GM21381 (cell line): ENCODE results near the gene ZDHHC11B.
"Not testable (repeated sequence)": the region's sequence is repeated elsewhere in the genome, so short reads cannot be mapped to it uniquely, and the experiment has no call there.

Experiments used
- ATAC-seq: cut with Tn5 transposase; IDR thresholded peaks from one replicate; pipeline ENCODE4 v1.9.1; 2021; ENCODE audit warnings: mild to moderate bottlenecking, moderate library complexity; ENCODE audit not compliant: unreplicated experiment

Gene ZDHHC11B

DNA sequence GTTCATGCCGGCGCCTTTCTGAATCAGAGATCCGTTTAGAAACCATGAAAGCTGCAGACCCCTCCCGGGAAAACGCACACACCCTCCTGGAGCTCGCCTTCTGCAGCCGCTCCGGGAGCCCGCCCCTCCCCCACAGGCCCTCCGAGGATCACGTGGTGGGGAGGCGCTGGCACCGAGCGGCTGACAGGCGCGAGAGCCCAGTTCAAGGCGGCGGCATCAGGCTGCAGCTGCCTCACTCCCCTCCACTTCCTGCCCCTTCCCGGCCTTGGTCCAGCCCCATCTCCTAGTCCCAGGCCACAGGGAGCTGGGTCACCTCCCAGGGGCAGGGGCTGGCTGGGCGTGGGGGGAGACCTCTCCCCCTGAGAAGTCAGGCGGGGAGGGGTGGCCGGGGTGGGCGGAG, 93.5 kb downstream of the ZDHHC11B start:
- not testable (repeated sequence) for ATAC-seq

DNA sequence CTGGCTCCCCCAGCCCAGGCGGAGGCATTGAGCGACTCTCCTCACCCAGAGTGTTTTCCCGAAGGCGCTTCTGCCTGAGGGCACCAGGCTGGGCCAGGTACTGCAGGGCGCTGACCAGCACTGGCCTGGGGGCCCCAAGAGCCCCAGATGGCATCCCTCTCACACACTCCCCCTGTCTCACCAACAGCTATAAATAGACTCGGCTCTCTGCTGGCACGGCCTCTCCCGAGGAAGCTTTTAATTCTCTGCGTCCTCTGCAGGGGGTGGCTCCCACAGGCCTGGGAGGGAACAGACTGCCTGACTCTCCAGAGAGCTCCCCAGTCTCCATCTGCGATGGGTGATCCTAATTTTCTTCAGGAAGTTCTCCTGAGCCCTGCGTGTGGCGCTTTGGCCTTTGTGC, 94.2 kb downstream of the ZDHHC11B start:
- ATAC-seq: not testable (repeated sequence)

DNA sequence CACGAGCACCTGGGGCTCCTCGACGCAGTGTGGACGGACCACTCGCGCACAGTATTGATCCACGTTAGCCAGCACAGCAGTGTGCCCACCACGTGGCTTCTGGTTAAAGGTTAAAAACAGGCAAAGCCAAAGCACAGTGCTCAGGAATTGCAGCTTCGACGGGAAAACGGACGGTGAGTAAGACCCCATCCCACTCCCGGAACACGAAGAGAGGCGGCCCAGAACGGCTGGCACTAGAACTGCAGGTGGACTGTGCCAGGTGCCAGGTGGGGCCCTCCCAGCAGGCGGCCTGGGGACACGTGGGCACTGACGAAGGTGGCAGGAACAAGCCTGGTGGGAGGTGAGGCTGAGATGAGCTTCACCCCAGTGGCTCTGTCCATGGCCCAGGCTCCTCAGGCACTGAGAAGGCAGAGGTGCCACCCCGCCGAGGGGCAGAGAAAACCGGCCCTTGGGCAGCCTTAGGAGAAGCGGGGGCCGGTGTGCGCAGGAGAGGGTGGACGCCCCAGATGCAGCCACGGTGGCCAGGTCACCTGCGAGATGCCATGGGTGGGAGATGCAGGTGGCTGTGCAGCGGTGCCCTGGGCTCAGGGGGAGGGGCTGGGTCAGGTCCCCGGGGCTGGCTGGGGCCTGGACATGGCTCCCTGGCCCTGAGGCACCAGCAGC, 96.0 kb downstream of the ZDHHC11B start:
- not testable (repeated sequence) for ATAC-seq

DNA sequence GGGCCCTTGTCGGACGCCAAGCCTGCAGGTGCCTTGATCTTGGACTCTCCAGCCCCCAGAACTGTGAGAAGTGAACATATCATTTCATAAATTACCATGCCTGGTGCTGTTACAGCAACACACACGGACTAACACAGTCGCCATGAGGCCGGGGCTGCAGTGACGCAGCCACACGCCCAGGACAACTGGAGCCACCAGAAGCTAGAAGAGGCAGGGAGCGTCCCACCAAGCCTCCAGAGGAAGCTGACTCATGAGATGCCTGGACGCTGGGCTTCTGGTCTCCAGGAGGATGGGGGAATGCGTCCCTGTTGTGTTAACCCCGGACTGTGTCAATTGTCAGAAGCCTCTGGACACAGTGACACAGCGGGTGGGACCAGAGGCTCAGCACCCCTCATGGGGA, 97.6 kb downstream of the ZDHHC11B start:
- ATAC-seq: not testable (repeated sequence)

DNA sequence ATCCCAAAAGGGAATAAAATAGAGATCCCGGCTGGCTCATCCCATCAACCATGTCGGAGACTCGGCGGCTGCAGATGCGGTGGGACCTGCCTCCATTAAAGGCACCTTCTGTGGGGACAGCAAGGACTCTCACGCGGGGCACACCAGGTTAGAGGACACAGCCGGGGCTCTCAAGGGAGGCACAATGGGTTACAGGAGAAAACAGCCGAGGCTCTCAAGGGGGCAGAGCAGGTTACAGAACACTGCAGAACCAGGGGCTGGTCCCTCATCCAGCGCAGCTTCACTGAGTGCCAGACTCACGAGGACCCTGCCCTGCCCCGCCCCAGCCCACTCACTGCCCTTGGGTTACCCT, 98.4 kb downstream of the ZDHHC11B start:
- ATAC-seq: not testable (repeated sequence)

DNA sequence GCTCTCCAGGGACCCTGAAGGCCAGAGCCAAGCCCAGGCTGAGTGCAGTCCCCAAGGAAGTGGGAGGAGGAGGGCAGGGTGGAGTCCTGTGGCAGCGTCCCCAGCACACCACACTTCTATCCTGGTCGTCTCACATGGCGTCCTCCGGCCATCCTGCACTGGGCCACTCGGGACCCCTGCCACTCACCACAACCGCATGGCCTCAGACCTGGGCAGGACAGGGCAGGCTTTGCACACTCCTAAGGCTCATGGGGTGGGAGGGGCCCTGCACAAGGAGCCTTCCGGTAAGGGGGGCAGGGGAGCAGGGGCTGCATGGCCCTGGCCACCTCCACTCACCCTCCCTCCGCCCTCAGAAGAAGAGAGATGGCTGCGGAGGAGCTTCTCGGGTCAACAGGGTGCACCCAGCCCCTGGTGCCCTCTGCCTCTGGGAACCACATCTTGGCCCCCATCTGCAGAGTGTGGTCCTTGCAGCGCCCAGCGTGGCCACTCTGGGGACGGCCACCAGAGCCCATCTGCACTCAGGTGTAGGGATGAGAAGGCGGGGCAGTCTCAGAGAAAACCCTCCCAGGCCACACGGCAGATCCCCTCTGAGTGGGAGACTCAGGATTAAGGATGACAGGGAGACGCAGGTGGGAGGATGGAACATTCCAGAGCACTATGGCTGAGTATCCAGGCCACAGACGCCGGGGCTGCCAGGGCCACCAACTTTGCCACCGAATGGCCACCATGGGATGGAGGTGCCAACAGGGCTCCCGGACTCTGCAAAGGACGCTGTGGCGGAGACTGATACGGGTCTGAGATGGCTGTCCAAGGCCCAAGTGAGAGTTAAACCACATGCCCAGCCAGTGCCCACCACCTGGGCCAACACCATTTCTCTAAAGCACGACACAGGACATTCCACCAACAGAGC, 99.0 kb downstream of the ZDHHC11B start:
- no peak for ATAC-seq

DNA sequence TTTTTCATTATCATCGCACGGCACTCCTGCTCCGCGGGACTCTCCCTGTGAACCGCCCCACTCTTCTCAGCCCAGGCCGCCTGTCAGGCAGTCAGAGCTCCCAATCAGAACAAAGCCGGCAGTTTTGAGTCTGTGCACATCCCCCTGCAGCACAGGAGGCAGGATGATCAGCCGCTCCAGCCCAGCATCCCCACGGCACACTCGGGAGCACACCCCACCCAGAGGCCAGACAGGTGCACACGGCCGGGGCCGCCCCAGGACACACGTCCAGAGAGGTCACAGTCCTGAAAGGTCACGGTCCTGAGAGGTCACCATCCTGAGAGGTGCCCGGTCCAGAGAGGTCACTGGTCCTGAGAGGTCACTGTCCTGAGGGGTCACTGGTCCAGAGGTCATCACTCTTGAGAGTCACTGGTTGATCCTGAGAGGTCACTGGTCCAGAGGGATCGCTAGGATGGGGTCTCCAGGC, 99.7 kb downstream of the ZDHHC11B start:
- no peak for ATAC-seq

DNA sequence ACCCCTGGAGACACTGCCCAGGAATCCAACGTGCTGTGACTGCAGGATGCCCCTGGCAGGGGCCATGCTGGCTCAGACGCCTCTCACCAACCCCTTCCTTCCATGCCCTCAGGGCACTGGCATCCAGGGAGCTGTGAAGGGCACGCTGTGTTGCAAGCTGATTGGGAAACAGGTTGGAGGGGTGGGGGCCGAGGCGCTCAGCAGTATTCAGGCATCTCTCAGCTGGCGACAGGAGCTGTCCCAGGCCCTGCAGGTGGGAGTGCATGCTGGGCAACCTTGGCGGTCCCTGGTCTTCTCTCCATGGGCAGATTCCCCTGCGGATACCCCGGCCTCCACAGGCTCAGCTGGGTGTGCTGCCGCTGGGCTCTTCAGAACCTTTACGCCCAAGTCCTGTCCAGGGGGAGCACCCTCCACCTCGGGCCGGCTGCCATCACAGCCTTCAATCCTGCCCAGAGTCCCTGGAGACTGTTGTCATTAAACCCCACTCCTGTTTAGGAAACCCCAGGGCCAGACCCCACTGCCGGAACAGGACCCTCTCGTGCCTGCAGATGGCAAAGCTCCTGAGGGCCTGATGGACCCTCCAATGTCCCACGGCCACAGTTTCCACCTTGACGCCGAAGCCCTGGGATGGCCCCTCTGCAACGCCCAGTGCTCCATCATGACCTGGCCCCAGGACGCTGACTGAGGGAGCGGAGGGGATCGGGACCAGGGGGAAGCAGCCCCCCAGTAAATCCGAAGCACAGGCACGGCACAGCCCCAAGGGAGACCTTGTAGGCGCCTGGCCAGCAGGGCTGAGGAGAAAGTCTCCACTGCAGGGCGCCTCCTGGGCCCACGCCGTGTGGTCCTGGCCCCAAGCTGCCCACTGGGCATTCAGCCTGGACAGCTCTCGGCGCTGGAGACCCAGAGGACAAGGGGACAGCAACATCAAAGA, 100.7 kb downstream of the ZDHHC11B start:
- no peak for ATAC-seq

DNA sequence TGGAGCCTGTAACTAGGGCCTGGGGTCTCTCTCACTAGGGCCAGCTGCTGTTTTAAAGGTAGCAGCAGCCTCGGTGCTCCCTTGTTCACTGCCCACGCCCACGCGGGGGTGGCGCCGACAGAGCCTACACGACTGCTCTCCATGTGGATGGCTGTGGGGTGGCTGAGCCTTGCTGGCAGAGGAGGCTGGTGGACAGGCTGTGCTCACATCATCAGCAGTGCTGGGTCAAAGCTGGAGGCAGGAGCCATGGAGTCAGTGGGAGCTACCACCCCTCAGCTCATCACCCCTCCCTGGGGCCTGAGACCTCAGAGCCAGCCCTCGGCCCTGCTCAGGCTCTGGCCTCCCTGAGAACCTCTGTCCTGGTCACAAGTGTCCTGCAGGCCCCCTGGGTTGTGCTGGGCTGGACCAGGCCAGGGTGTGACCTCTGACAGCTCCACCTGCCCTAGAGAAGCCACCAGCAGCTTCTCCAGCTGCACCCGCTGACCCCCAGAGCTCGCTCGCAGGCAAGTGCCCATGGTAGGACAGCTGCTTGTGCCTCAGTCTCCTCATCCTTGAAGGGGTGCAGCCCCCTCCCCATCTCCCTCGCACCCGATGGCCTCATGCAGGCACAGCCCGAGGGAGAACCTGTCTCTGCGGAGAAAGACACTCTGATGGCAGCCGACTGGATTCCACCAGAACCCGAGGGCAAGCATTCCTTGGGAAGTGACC, 101.7 kb downstream of the ZDHHC11B start:
- not testable (repeated sequence) for ATAC-seq

DNA sequence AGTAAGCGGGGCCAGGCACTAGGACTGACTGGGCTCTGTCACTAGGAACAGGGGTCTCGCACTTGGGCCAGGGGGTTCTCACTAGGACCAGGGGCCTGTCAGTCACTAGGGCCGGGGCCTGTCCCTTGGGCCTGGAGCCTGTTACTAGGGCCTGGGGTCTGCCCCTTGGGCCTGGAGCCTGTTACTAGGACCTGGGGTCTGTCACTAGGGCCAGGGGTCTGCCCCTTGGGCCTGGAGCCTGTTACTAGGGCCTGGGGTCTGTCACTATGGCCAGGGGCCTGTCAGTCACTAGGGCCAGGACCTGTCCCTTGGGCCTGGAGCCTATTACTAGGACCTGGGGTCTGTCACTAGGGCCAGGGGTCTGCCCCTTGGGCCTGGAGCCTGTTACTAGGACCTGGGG, 102.3 kb downstream of the ZDHHC11B start:
- ATAC-seq: not testable (repeated sequence)

DNA sequence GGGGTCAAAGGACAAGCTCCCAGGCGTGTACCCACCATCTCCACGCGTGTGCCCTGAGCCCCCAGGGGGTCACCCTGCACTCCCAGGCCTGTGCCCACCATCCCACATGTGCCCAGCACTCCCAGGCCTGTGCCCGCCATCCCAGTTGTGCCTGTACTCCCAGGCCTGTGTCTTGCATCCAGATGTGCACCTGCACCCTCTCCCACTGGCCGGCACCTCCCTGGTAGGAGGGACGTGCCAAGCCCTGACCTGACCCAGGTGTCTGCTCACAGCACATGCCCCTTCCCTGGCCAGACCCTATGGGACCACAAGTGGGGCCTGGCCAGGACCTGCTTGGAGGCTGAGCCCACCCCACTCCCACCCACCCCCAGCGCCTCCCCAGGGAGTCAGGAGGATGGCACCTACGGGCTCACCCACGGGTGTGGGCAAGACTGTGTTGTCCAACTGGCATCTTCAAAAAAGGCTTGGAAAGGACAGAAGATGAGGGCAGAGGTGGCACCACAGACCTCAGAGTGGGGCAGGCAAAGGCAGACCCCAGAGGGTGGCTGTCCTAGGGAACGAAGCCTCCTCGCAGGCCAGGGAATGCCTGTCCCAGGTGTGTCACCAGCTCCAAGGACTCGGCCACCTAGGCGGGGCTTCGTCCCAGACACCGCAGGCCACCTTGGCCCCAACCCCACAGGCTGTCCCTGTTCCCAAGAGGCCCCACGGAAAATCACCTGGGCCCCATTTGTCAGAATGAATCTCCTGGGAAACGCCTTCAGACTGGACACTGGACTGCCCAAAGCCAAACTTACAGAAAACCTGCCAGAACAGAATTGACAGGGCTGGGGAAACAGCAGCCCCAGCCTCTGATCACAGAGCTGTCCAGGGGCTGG, 103.0 kb downstream of the ZDHHC11B start:
- ATAC-seq: not testable (repeated sequence)

DNA sequence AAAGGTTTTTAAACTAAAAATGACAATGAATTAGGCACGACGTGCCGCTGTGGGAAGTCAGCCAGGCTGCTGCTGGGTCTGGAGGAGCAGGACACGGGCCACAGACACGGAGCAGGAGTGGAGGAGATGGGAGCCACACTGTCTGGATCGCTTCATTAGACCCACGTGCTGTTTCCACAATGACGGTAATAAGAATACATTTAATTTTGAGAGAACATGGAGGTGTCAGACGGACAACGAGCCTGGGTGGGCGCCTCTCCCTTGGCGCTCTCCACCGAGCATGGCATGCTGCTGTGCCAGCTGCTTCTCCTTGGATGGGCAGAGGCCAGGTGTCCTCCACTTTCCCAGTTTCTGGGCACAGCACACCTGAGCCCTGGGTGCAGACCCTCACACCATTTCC, 103.7 kb downstream of the ZDHHC11B start:
- ATAC-seq: not testable (repeated sequence)

DNA sequence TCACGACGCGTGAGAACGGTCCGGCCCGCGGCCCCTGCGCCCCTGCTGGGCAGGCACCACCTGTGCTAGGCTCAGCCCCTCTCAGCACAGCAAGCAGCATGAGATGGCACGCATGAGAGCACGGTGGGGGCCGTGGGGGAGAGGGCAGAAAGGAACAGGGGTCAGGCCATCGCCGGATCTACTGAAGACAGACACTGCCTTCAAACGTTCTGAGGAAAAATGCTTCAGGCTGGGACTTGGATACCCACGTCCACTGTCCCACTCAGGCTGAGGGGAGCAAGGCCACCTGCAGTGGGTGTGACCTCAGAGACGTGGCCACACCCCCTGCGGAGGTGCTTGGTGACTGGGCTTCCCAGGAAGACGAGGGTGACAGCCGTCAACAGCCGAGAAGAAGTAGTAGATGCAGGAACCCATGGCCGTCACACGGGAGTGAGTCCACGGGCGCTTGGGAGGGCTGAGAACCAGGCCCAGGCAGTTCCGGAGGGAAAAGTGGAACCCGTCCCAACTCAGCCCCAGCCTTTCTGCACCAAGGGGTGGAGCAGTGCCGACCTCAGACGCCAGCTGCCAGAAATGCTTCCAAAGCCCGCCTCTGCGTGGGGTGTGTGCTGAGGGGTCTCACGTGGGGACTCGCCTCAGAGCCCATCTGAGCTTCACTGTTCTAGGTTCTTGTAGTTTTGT, 104.3 kb downstream of the ZDHHC11B start:
- ATAC-seq: not testable (repeated sequence)

DNA sequence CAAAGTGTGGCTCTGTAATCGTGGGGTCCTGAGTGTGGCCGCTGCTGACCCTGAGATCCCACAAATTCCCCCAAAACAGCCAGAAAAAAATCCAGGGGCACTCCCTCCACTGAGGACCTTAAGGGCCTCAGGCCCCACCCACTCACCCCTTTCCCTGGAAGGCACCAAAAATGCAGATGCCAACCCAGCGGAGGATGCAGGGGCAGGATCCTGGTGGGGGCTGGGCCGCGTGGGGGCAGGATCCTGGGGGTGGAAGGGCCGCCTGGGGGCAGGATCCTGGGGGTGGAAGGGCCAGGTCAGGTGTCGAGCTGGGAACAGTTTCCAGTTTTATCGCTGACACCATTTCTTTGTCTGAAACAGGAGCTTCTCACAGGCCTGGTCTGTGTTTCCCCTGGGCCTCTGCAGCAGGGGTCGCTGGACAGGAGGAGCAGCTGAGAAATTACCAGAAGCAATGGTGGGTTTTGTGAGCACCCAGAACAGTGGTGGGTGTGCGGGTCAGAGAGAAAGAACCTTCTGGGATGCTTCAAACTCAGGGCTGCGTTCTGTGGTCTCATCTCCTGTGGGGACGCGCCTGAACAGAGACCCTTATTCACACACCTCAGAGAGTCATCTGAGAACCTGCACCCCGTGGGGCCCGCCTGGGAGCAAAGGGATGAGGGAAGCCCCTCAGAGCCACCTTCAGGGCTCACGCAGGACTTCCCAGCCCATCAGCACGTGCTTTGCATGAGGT, 105.2 kb downstream of the ZDHHC11B start:
- ATAC-seq: not testable (repeated sequence)

DNA sequence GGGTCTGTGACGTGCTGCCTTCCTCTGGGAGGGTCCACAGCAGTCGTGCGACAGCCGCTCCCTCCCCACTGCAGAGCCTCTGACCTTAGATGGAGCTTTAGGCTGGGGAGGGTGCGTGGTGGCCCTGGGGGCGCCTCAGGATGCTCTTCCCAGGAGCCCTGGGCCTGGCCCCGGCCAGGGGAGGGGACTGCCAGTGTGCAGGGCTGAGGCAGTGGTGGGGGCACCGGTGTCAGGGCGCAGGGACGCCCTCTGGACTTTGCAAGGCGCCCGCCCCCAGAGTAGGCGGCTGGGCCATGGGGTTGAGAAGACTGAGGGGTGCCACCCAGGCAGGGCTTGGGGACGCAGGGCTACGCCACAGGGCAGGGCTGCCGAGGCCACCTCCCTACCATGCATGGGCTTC, 106.0 kb downstream of the ZDHHC11B start:
- ATAC-seq: not testable (repeated sequence)

DNA sequence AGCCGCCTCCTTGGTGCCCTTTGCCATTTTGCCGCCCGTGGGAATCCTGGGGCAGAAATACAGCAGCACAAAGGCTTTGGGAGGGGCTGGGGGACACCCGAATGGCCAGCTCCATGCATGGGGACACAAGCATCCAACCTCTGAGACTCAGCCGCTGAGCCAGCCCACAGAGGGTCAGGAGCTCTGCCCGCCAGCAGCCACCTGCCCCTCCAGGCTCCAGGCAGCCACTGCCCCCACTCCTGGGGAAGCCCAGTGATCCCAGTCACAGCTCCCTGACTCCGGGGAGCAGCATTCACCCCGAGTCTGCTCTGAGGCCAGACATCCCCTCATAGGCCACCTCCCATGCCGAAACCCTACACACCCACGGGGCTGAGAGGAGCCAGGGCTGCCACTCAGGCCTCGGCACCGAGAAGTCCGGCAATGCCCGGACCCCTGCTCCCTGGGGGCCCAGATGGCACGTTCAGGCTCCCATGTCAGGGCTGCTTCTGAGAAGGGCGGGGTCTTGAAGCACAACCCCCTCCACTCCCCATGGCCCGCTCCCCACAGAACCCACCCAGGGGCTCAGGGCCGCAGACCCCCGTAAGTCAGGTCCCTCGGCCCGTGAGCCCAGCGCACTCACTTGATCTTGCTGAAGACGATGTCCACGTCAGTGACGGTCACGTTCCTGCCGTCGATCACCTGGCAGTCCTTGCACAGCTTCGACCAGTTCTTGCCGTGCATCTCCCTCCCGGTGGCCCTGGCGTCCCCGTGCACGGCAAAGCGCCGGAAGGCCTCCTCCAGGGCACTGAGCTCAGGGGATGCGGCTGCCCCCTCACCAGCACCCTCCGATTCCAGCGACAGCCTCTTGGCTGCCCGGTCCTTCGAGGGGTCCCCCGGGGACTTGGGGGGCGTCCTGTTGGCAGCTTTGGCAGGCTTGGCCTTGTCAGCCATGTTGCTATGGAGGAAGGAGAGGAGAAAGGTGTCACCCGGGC, 107.1 kb downstream of the ZDHHC11B start:
- ATAC-seq: no peak

DNA sequence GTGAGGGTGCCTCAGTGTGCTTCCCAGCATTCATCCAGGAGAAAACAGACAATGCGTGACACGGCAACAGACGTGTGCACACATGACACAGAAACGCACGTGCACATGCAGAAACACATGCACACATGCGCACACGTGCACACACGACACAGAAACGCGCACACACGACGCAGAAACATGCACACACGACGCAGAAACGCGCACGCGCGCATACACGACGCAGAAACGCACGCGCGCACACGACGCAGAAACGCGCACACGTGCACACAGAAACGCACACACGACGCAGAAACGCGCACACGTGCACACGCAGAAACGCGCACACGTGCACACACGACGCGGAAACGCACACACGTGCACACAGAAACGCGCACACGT, 107.8 kb downstream of the ZDHHC11B start:
- ATAC-seq: no peak
